Measurements from ENCODE around the gene MMP24.

The MMP24 gene

GRCh38 chr20:35296101-35296554 lies 69.6 kb downstream of the MMP24 start:
- Histone ChIP-seq H3K4me2 (ENCODE audit: low read length) (no peak overlapping the region), H4K20me1 (ENCODE audit: insufficient read depth, low read length) (no peaks in the 10 kb centered on the region), H3K36me3 (ENCODE audit: insufficient read depth, low read length) (no peaks in the 10 kb centered on the region), H3K9me2 (ENCODE audit: low read depth, low read length) (no peaks in the 10 kb centered on the region), H3K9me3 (ENCODE audit: low read length) (no peaks in the 10 kb centered on the region), H2AFZ (ENCODE audit: low read length) (no peak overlapping the region), H3F3A (ENCODE audit: insufficient read depth, low read length) (no peaks in the 10 kb centered on the region), H3K27me3 (ENCODE audit: insufficient read depth, low read length) (peaks cover 4% of the 10 kb centered on the region), H3K4me1 (ENCODE audit: insufficient read depth, low read length, severe bottlenecking) (no peaks in the 10 kb centered on the region), H3K9ac (ENCODE audit: low read length) (no peak overlapping the region), H3K4me3 (ENCODE audit: low read depth, low read length, poor library complexity, severe bottlenecking) (no peak overlapping the region), H3K27ac (ENCODE audit: low read depth, low read length, poor library complexity, severe bottlenecking) (no peak overlapping the region), H3K79me2 (ENCODE audit: insufficient read depth, low read length) (no peaks in the 10 kb centered on the region)
- no peak for TF ChIP-seq EZH2 (IDR thresholded peaks at IDR 0.05; ENCODE audit: borderline replicate concordance, low read length)
- no peak for TF ChIP-seq CTCF (IDR thresholded peaks at IDR 0.05; ENCODE audit: low read length)

GRCh38 chr20:35297155-35297554 lies 70.7 kb downstream of the MMP24 start:
- Histone ChIP-seq H3K27me3 (ENCODE audit: insufficient read depth, low read length) (peaks cover 4% of the 10 kb centered on the region), H3K27ac (ENCODE audit: low read depth, low read length, poor library complexity, severe bottlenecking) (no peak overlapping the region), H3K4me1 (ENCODE audit: insufficient read depth, low read length, severe bottlenecking) (no peaks in the 10 kb centered on the region), H3K4me3 (ENCODE audit: low read depth, low read length, poor library complexity, severe bottlenecking) (no peak overlapping the region), H3K79me2 (ENCODE audit: insufficient read depth, low read length) (no peaks in the 10 kb centered on the region), H3K36me3 (ENCODE audit: insufficient read depth, low read length) (no peaks in the 10 kb centered on the region), H2AFZ (ENCODE audit: low read length) (no peak overlapping the region), H3K9me2 (ENCODE audit: low read depth, low read length) (no peaks in the 10 kb centered on the region), H3K9me3 (ENCODE audit: low read length) (no peaks in the 10 kb centered on the region), H3K9ac (ENCODE audit: low read length) (no peak overlapping the region), H3K4me2 (ENCODE audit: low read length) (no peak overlapping the region), H3F3A (ENCODE audit: insufficient read depth, low read length) (no peaks in the 10 kb centered on the region), H4K20me1 (ENCODE audit: insufficient read depth, low read length) (no peaks in the 10 kb centered on the region)
- TF ChIP-seq EZH2 (IDR thresholded peaks at IDR 0.05; ENCODE audit: borderline replicate concordance, low read length) (no peak), CTCF (IDR thresholded peaks at IDR 0.05; ENCODE audit: low read length) (no peak)

GRCh38 chr20:35297740-35298139 lies 71.2 kb downstream of the MMP24 start:
- H3K27me3 ChIP-seq (ENCODE audit: insufficient read depth, low read length) = peaks cover 4% of the 10 kb centered on the region
- TF ChIP-seq CTCF (IDR thresholded peaks at IDR 0.05; ENCODE audit: low read length) = no peak
- no peak for TF ChIP-seq EZH2 (IDR thresholded peaks at IDR 0.05; ENCODE audit: borderline replicate concordance, low read length)

More at GRCh38 chr20:35297740-35298139, 71.2 kb downstream of the MMP24 start:
- Histone ChIP-seq H3K4me1 (ENCODE audit: insufficient read depth, low read length, severe bottlenecking) (no peaks in the 10 kb centered on the region), H3K27ac (ENCODE audit: low read depth, low read length, poor library complexity, severe bottlenecking) (no peak overlapping the region), H3K36me3 (ENCODE audit: insufficient read depth, low read length) (no peaks in the 10 kb centered on the region), H3K4me2 (ENCODE audit: low read length) (no peak overlapping the region), H3K9me2 (ENCODE audit: low read depth, low read length) (no peaks in the 10 kb centered on the region), H2AFZ (ENCODE audit: low read length) (no peak overlapping the region), H4K20me1 (ENCODE audit: insufficient read depth, low read length) (no peaks in the 10 kb centered on the region), H3K9ac (ENCODE audit: low read length) (no peak overlapping the region), H3F3A (ENCODE audit: insufficient read depth, low read length) (no peaks in the 10 kb centered on the region), H3K79me2 (ENCODE audit: insufficient read depth, low read length) (no peaks in the 10 kb centered on the region), H3K4me3 (ENCODE audit: low read depth, low read length, poor library complexity, severe bottlenecking) (no peak overlapping the region), H3K9me3 (ENCODE audit: low read length) (no peaks in the 10 kb centered on the region)

Data from OCI-LY1 (cell line).